Measurements from ENCODE around the gene SLC25A22.

The SLC25A22 gene

DNA sequence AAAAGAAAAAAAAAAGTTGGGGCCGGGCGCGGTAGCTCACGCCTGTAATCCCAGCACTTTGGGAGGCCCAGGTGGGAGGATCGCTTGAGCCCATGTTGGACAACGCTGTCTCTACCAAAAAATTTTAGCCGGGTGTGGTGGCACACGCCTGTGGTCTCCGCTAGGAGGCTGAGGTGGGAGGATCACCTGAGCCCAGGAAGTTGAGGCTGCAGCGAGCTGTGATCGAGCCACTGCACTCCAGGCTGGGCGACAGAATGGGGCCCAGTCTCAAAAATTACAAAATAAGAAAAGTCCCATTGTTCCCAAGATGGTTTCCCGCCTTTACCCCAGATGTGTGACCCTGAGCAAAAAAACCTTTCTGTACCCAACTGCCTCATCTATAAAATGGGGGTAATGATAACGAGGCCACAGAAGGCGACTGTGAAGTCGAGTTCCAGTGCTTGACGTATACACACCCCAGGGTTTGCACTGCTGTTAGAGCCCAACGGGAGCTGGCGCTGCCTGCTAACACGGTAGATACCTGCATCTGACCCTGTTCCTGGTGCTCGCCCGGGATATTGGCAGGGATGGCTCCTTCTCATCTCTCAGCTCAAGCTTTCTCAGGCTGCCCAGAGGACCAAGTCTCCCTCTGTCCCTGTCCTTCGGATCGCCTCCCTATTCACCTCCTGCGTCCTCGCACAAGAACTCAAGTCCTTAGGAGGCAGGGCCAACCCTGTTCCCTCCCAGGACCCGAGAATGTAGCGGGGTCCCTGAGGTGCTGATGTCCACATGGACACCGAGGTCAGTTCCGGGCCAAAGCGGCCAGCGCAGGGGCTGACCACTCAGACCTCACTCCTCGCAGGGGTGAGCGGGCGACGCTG is 10.6 kb upstream of the SLC25A22 start:
- peak; percentile 54 for DNase-seq
- peaks cover 48% of the 10 kb centered on the region for H3K4me1 Mint-ChIP-seq (ENCODE audit: low read depth)
- H3K9me3 Mint-ChIP-seq: no peaks in the 10 kb centered on the region
- peak overlapping the region; percentile 89 for H3K4me3 Mint-ChIP-seq
- peak overlapping the region; percentile 99 for H3K27ac Mint-ChIP-seq
- H3K27me3 Mint-ChIP-seq: no peaks in the 10 kb centered on the region
- peaks cover 56% of the 10 kb centered on the region for H3K36me3 Mint-ChIP-seq (ENCODE audit: low read depth)

GRCh38 chr11:804599-804964 is 6.5 kb upstream of the SLC25A22 start:
- H3K27me3 Mint-ChIP-seq: no peaks in the 10 kb centered on the region
- peaks cover 49% of the 10 kb centered on the region for H3K36me3 Mint-ChIP-seq (ENCODE audit: low read depth)

DNA sequence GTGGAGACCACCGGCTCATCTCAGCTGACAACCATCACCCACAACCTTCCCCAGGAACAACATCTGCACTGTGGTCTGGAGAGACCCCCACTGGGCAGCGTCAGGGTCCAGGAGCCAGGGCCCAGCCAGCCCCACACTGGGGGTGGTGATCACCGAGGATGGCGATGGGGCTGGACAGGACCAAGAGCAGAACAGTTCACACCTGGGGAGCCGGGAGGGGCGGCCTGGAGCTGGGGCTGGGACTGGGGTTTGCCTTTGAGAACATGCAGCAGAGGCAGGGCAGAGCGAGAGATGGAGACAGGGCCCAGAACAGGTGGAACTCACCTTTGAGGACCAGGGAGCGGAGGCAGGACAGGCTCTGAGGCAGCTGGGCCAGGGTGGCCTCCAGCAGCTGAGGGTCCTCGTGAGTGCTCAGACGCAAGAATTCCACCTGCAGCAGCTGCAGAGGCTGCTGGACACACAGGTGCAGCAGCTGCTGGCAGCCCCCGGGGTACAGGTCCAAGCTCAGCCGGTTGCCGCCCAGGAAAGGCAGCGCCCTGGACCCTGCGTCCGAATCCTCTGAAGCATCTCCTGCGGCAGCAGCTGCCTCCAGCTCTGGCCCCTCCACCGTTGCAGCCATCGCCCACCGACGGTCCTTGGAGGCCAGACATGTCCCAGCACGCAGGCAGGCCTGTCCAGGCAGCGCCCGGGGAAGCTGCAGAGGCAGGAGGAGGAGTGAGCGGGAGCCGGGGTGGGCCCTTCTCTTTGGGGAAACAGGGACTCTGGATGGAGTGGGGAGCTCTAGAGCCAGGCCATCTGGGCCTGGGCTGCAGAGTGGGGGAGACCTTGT is 5.9 kb upstream of the SLC25A22 start:
- H3K9me3 Mint-ChIP-seq: no peaks in the 10 kb centered on the region
- H3K27me3 Mint-ChIP-seq: no peaks in the 10 kb centered on the region
- peak overlapping the region; percentile 84 for H3K4me3 Mint-ChIP-seq
- no peak for DNase-seq
- peaks cover 50% of the 10 kb centered on the region for H3K36me3 Mint-ChIP-seq (ENCODE audit: low read depth)
- peak overlapping the region; percentile 74 for H3K27ac Mint-ChIP-seq
- peaks cover 26% of the 10 kb centered on the region for H3K4me1 Mint-ChIP-seq (ENCODE audit: low read depth)

More at GRCh38 chr11:804599-804964, 6.5 kb upstream of the SLC25A22 start:
- Mint-ChIP-seq H3K4me1 (ENCODE audit: low read depth) (peaks cover 26% of the 10 kb centered on the region), H3K4me3 (peak overlapping the region; percentile 84), H3K27ac (peak overlapping the region; percentile 74), H3K9me3 (no peaks in the 10 kb centered on the region)
- DNase-seq: no peak

GRCh38 chr11:803467-803742 is 5.3 kb upstream of the SLC25A22 start:
- Mint-ChIP-seq H3K4me3 (peak overlapping the region; percentile 84), H3K4me1 (ENCODE audit: low read depth) (peaks cover 22% of the 10 kb centered on the region), H3K9me3 (no peaks in the 10 kb centered on the region), H3K27me3 (no peaks in the 10 kb centered on the region), H3K27ac (no peak overlapping the region), H3K36me3 (ENCODE audit: low read depth) (peaks cover 45% of the 10 kb centered on the region)
- DNase-seq: no peak

DNA sequence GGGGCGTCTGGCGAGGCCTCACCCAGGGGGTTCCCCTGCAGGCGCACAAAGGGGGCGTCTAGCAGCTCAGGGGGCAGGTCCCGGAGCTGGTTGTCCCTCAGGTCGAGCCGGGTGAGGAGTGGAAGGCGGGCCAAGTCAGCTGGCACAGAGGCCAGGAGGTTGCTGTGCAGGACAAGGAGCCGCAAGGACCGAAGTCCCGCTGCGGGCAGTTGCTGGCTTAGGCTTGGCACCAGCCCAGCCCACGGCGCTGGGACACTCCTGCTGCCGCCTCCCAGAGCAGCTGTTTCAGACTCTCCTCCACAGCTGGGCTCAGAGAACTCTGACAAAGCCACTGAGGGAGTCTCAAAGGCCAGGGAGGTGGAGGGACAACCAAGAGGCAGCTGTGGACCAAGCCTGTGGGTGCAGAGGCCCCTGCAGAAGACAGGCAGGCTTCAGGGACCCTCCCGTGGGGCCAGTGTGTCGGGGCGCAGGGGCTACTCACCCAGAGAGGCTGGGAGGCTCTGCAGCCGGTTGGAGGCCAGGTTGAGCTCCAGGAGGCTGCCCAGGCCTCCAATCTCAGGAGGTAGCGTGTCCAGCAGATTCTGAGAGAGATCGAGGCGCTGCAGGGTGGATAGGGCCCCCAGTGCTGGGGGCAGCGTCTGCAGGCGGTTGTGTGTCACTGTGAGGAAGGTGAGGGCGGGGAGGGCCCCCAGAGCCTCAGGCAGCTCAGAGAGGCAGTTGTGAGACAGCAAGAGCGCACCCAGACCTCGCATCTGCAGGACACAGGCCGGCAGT is 4.8 kb upstream of the SLC25A22 start:
- no peaks in the 10 kb centered on the region for H3K9me3 Mint-ChIP-seq
- DNase-seq: no peak
- no peak overlapping the region for H3K27ac Mint-ChIP-seq
- peaks cover 43% of the 10 kb centered on the region for H3K36me3 Mint-ChIP-seq (ENCODE audit: low read depth)
- H3K27me3 Mint-ChIP-seq: no peaks in the 10 kb centered on the region
- peak overlapping the region; percentile 84 for H3K4me3 Mint-ChIP-seq
- H3K4me1 Mint-ChIP-seq (ENCODE audit: low read depth): peaks cover 18% of the 10 kb centered on the region

DNA sequence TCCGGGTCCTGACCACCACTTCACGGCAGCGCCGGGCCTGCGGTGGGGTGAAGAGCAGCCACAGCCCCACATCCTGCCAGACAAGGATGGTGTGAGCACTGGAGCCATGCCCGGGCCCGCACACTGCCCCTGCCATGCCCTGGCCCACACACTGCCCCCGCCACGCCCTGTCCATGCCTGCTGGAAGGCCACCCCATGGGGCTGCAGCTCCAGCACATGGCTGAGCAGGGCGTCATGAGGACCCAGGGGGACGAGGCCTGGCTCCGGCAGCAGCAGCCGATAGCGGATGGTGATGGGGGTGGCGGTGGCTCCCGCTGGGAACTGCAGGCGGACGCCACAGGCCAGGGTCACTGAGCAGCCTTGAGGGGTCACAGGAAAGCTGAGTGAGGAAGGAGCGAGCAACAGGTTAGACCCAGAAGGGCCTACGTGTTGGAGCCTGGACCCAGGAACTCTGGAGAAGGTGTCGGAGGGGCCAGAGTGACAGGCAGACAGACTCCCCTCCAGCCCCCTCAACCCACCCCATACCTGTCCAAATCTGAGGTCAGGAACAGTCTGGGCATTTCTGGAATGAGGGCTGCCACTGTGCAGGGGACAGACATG is 4.0 kb upstream of the SLC25A22 start:
- H3K36me3 Mint-ChIP-seq (ENCODE audit: low read depth): peaks cover 40% of the 10 kb centered on the region
- no peak overlapping the region for H3K4me3 Mint-ChIP-seq
- H3K4me1 Mint-ChIP-seq (ENCODE audit: low read depth): peaks cover 14% of the 10 kb centered on the region
- no peaks in the 10 kb centered on the region for H3K27me3 Mint-ChIP-seq
- H3K27ac Mint-ChIP-seq: no peak overlapping the region
- DNase-seq: no peak
- H3K9me3 Mint-ChIP-seq: no peaks in the 10 kb centered on the region

DNA sequence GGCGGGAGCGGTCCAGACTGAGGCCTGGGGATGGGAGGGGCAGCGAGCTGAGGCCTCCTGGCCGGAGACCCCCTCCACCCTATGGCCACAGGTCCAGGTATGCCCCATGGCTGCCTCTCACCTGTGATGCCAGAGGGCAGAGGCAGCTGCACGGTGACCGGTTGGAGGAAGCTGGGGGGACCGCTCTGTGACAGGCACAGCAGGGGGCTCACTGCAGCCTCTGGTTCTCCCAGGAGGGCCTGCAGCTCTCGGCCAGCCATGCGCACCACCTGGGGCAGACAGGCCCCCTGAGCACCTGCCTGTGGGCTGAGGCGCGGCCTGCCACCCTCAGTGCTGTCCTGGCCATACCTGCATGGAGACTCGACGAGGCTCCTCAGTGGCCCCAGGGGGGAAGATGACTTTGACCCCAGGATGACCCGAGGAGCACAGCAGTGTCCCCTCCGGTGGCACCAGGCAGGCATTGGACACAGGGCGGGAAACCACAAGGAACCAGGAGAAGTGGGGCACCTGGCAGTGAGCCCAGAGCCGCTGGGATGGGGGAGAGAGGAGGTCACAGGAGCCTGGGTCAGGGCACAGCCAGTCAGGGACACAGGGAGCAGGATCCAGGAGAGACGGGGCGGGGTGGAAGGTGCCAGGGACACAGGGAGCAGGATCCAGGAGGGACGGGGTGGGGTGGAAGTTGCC is 3.2 kb upstream of the SLC25A22 start:
- DNase-seq: no peak
- no peak overlapping the region for H3K27ac Mint-ChIP-seq
- no peaks in the 10 kb centered on the region for H3K27me3 Mint-ChIP-seq
- peaks cover 20% of the 10 kb centered on the region for H3K4me1 Mint-ChIP-seq (ENCODE audit: low read depth)
- H3K36me3 Mint-ChIP-seq (ENCODE audit: low read depth): peaks cover 43% of the 10 kb centered on the region
- H3K9me3 Mint-ChIP-seq: no peaks in the 10 kb centered on the region
- H3K4me3 Mint-ChIP-seq: no peak overlapping the region

GRCh38 chr11:800473-800872 is 2.4 kb upstream of the SLC25A22 start:
- Mint-ChIP-seq H3K9me3 (no peaks in the 10 kb centered on the region), H3K36me3 (ENCODE audit: low read depth) (peaks cover 46% of the 10 kb centered on the region), H3K4me3 (no peak overlapping the region), H3K27ac (no peak overlapping the region), H3K27me3 (no peaks in the 10 kb centered on the region), H3K4me1 (ENCODE audit: low read depth) (peaks cover 18% of the 10 kb centered on the region)
- DNase-seq: no peak

DNA sequence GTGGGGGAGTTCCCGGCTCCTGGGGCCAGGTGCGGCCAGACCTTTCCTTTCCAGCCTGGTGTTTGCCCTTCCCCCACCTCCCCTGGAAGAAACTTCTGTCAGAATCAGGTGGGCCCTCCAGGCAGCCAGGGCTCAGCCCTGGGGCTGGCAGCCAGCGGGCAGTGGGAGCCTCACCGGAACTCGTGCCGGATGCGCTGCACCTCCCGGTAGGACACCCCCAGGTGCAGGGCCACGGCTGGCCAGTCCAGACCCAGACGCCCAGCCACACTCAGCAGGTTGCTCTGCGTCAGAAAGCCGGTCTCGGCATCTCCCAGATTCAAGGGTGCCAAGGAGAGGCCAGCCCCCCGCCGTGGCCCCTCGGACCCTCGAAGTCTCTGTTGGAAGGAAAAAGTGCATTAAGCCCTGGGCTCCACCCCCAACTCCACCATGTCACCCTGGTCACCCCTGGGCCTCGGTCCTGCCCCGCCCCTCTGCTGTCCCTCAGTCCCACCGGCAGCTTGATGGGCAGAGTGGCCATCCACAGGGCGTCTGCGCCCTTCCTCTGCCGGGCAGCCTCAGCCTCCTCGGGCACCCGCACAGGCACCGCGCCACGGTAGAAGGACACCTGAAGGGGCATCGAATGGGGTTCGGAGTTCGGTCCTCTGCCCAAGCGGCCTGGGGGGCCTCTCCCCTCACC is 1.7 kb upstream of the SLC25A22 start:
- Mint-ChIP-seq H3K27ac (no peak overlapping the region), H3K9me3 (no peaks in the 10 kb centered on the region), H3K27me3 (no peaks in the 10 kb centered on the region), H3K4me3 (no peak overlapping the region), H3K36me3 (ENCODE audit: low read depth) (peaks cover 47% of the 10 kb centered on the region), H3K4me1 (ENCODE audit: low read depth) (peaks cover 22% of the 10 kb centered on the region)
- no peak for DNase-seq

- peak overlapping the region; percentile 93 for H3K4me3 Mint-ChIP-seq
These were observed 587 bp downstream of the SLC25A22 start for GRCh38 chr11:797296-798092.

DNA sequence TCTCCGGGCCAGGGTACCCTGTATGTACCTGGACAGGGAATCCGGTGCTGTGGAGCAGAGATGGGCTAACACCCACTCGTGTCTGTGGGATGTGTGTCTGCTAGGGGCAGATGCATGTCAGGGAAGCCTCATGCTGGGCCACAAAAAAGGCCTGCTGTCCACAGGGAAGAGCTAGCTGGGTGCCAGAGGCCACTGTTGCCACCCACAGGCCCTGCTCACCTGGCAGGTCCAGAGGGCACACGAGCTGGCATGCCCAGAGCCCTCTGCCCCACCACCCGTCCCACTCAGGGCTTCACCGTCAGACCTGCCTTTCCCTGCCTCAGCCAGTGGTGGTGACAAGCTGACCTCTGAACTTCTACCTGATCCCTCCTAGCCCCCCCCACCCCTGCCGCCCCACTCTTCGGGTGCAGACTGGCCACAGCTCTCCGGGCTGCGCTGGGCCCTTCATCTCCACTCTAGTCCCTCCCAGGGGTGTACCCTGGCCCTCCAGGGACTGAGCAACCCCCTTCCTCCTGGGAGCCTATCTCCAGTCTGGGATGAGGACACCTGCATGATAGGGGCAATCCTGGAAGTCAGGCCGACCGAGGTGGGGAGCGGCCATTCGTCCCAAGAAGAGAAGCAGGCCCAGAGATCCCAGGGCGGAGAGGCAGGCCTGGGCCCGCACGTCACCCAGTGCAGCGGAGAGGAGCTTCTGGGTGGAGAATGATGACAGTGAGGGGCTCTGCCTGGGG is 1.4 kb downstream of the SLC25A22 start:
- H3K36me3 Mint-ChIP-seq (ENCODE audit: low read depth): peaks cover 56% of the 10 kb centered on the region
- peaks cover 19% of the 10 kb centered on the region for H3K4me1 Mint-ChIP-seq (ENCODE audit: low read depth)
- H3K4me3 Mint-ChIP-seq: peak overlapping the region; percentile 93
- H3K27me3 Mint-ChIP-seq: no peaks in the 10 kb centered on the region
- no peaks in the 10 kb centered on the region for H3K9me3 Mint-ChIP-seq
- DNase-seq: no peak
- peak overlapping the region; percentile 94 for H3K27ac Mint-ChIP-seq

More at GRCh38 chr11:797296-798092, 587 bp downstream of the SLC25A22 start:
- peaks cover 58% of the 10 kb centered on the region for H3K36me3 Mint-ChIP-seq (ENCODE audit: low read depth)
- H3K27me3 Mint-ChIP-seq: no peaks in the 10 kb centered on the region
- peaks cover 19% of the 10 kb centered on the region for H3K4me1 Mint-ChIP-seq (ENCODE audit: low read depth)
- H3K9me3 Mint-ChIP-seq: no peaks in the 10 kb centered on the region
- peak overlapping the region; percentile 94 for H3K27ac Mint-ChIP-seq
- DNase-seq: peak; percentile 88

Data from activated T-cell treated with anti-CD3 and anti-CD28 coated beads, Interleukin-2, amount 50 U/mL, for 24 hours (primary cell).